Activated B cell treated with CpG ODN at 0.5 μM for 24 hours (primary cell): ENCODE measurements around the gene SCD5. TPM values are rescaled to one million over a fixed set of nuclear protein-coding genes. Genes with fewer than 3 reads are reported as not detected.

Source experiments
- ATAC-seq: fragments of 200-7000 bp; cut with Tn5 transposase; one replicate; pipeline ENCODE4 v1.10.0; 2021; ENCODE audit warnings: low read depth, mild to moderate bottlenecking, moderate library complexity
- CTCF ChIA-PET: fragments of 350-600 bp; sonication (Branson Sonifier 250); formaldehyde crosslinking; loops from one replicate; lab custom pipeline; 2021; ENCODE audit warnings: antibody characterized with exemption; lab: Charles Lee
- POLR2A ChIA-PET: fragments of 350-600 bp; sonication (Branson Sonifier 250); formaldehyde crosslinking; loops from one replicate; lab custom pipeline; 2021; ENCODE audit warnings: antibody characterized with exemption; lab: Charles Lee
- DNase-seq: peaks from one replicate; pipeline ENCODE4 v3.0.0; 2022
- H3K27ac Mint-ChIP-seq: one replicate; pipeline ENCODE4 v1.8.0; 2020; ENCODE audit warnings: mixed read lengths
- H3K27me3 Mint-ChIP-seq: one replicate; pipeline ENCODE4 v1.8.0; 2021; ENCODE audit warnings: mixed read lengths
- H3K36me3 Mint-ChIP-seq: one replicate; pipeline ENCODE4 v1.8.0; 2021; ENCODE audit warnings: low read depth, mixed read lengths
- H3K4me1 Mint-ChIP-seq: one replicate; pipeline ENCODE4 v1.8.0; 2021; ENCODE audit warnings: mixed read lengths
- H3K4me3 Mint-ChIP-seq: one replicate; pipeline ENCODE4 v1.8.0; 2020; ENCODE audit warnings: mild to moderate bottlenecking, mixed read lengths
- H3K9me3 Mint-ChIP-seq: one replicate; pipeline ENCODE4 v1.8.0; 2020; ENCODE audit warnings: mixed read lengths
- CTCF ChIP-seq: fragments of 200-600 bp; IDR thresholded peaks from one replicate; pipeline ENCODE4 v1.8.0; 2022; ENCODE audit warnings: antibody characterized with exemption, mild to moderate bottlenecking
- intact Hi-C: fragments of 100-400 bp; cut with micrococcal nuclease; formaldehyde crosslinking; loops from one replicate; pipeline ENCODE4 v1.15.1; 2024
- total RNA-seq: library from RNA; stranded (reverse); gene quantifications from 2 replicates; pipeline ENCODE4 v1.2.3, GENCODE V29; 2022

Gene SCD5
- total RNA-seq, 1 donor from 2014 or later, result not detected

GRCh38 chr4:82678051-82678450 lies 120.5 kb downstream of the SCD5 start:
- Mint-ChIP-seq H3K27ac (no peak overlapping the region), H3K36me3 (no peaks in the 10 kb centered on the region), H3K4me3 (no peak overlapping the region), H3K27me3 (peaks cover 5% of the 10 kb centered on the region), H3K9me3 (no peaks in the 10 kb centered on the region), H3K4me1 (no peaks in the 10 kb centered on the region)
- ATAC-seq, result no peak
- DNase-seq, result no peak
- intact Hi-C loops, result no loop called here
- CTCF ChIA-PET, result no interaction called here
- POLR2A ChIA-PET, result no interaction called here
- TF ChIP-seq CTCF, result no peak

GRCh38 chr4:82677327-82677726 lies 121.3 kb downstream of the SCD5 start:
- Mint-ChIP-seq H3K9me3 (no peaks in the 10 kb centered on the region), H3K36me3 (no peaks in the 10 kb centered on the region), H3K4me3 (no peak overlapping the region), H3K4me1 (no peaks in the 10 kb centered on the region), H3K27me3 (peaks cover 5% of the 10 kb centered on the region), H3K27ac (no peak overlapping the region)
- ChIA-PET POLR2A (no interaction called here), CTCF (no interaction called here)
- no peak for TF ChIP-seq CTCF
- intact Hi-C loops, result no loop called here
- no peak for DNase-seq
- no peak for ATAC-seq

GRCh38 chr4:82667761-82668480 lies 130.7 kb downstream of the SCD5 start:
- ChIA-PET CTCF (no interaction called here), POLR2A (no interaction called here)
- no peak overlapping the region for H3K27ac Mint-ChIP-seq
- H3K27me3 Mint-ChIP-seq, result peaks cover 17% of the 10 kb centered on the region
- TF ChIP-seq CTCF, result no peak
- intact Hi-C loops, result no loop called here
- peaks cover 11% of the 10 kb centered on the region for H3K9me3 Mint-ChIP-seq
- H3K36me3 Mint-ChIP-seq, result no peaks in the 10 kb centered on the region
- DNase-seq (no peak), ATAC-seq (no peak)
- no peaks in the 10 kb centered on the region for H3K4me1 Mint-ChIP-seq
- H3K4me3 Mint-ChIP-seq, result no peak overlapping the region

- H3K36me3 Mint-ChIP-seq, result no peaks in the 10 kb centered on the region
- H3K4me3 Mint-ChIP-seq, result no peak overlapping the region
- ChIA-PET CTCF (no interaction called here), POLR2A (no interaction called here)
- H3K9me3 Mint-ChIP-seq, result peaks cover 11% of the 10 kb centered on the region
- H3K27ac Mint-ChIP-seq, result no peak overlapping the region
- TF ChIP-seq CTCF, result no peak
- ATAC-seq, result no peak
- intact Hi-C loops, result no loop called here
- H3K27me3 Mint-ChIP-seq, result peaks cover 17% of the 10 kb centered on the region
- H3K4me1 Mint-ChIP-seq, result no peaks in the 10 kb centered on the region
- no peak for DNase-seq
Observed at GRCh38 chr4:82666970-82667665, 131.5 kb downstream of the SCD5 start.

- ATAC-seq (no peak), DNase-seq (no peak)
- Mint-ChIP-seq H3K4me1 (no peaks in the 10 kb centered on the region), H3K27ac (no peak overlapping the region), H3K9me3 (no peaks in the 10 kb centered on the region), H3K27me3 (peaks cover 16% of the 10 kb centered on the region), H3K36me3 (no peaks in the 10 kb centered on the region), H3K4me3 (no peak overlapping the region)
- intact Hi-C loops, result no loop called here
- POLR2A ChIA-PET, result no interaction called here
- no peak for TF ChIP-seq CTCF
- CTCF ChIA-PET, result no interaction called here
Observed at GRCh38 chr4:82661181-82661992, 137.2 kb downstream of the SCD5 start.
